Tibial artery (tissue), 4 donors: ENCODE results near the gene GABRQ.
"Not testable (repeated sequence)": the region's sequence is repeated elsewhere in the genome, so short reads cannot be mapped to it uniquely, and the experiment has no call there.

Experiments
- DNase-seq, 2 donors: peaks; one replicate each; pipeline ENCODE4 v3.0.0-alpha.2; 2019
- H3K27ac ChIP-seq, 2 donors: fragments of 200-600 bp; sonication (generic) in 1 of 2; 1 replicate in 1 of 2; 2 replicates in 1 of 2; pipeline ENCODE4 v1.5.1; 2018 to 2019; ENCODE audit warnings: mild to moderate bottlenecking in 1 of 2
- H3K27me3 ChIP-seq, 2 donors: fragments of 200-600 bp; sonication (generic) in 1 of 2; one replicate each; pipeline versions ENCODE4 v1.5.1 to v1.6.0; 2016 to 2019
- H3K36me3 ChIP-seq, 3 donors: fragments of 200-600 bp; sonication (generic) in 2 of 3; one replicate each; pipeline ENCODE4 v1.5.1; 2016 to 2019; ENCODE audit warnings: mild to moderate bottlenecking in 2 of 3
- H3K4me1 ChIP-seq, 4 donors: fragments of 200-600 bp; sonication (generic) in 2 of 4; 1 replicate in 3 of 4; 2 replicates in 1 of 4; pipeline ENCODE4 v1.5.1; 2016 to 2019
- H3K4me3 ChIP-seq, 2 donors: fragments of 200-600 bp; sonication (generic) in 1 of 2; 1 replicate in 1 of 2; 2 replicates in 1 of 2; pipeline ENCODE4 v1.5.1; 2018 to 2019; ENCODE audit warnings: mild to moderate bottlenecking in 2 of 2
- H3K9me3 ChIP-seq, 3 donors: fragments of 200-600 bp; sonication (generic) in 1 of 3; one replicate each; pipeline ENCODE4 v1.5.1; 2016 to 2019
- intact Hi-C: fragments of 100-400 bp; cut with DNase I; formaldehyde crosslinking; loops from one replicate; pipeline ENCODE4 v1.15.0; 2023; ENCODE audit warnings: low total_unique reads
- TF ChIP-seq, protein P1 (sequence below), 2 experiments: fragments of 200-600 bp in 1 of 2; fragments of 450-650 bp in 1 of 2; IDR thresholded peaks; one replicate each; pipeline ENCODE4 v1.5.1; 2017 to 2019; ENCODE audit warnings: antibody characterized with exemption in 2 of 2, mild to moderate bottlenecking in 1 of 2, moderate library complexity in 1 of 2

GABRQ gene

DNA sequence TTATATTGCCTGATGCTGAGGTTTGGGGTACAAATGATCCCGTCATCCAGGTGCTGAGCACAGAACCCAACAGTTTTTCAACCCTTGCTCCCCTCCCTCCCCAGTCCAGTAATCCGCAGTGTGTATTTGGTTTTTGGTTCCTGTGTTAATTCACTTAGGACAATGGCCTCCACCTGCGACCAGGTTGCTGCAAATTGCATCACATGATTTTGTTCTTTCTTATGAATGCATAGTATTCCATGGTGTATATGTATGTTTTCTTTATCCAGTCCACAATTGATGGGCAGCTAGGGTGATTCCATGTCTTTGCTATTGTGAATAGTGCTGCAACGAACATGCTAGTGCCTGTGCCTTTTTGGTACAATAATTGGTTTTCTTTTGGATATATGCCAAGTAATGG is 25.4 kb downstream of the GABRQ start:
- Histone ChIP-seq H3K4me1 (no peaks in the 10 kb centered on the region), H3K36me3 (no peaks in the 10 kb centered on the region), H3K27ac (no peak overlapping the region), H3K27me3 (no peaks in the 10 kb centered on the region), H3K4me3 (no peak overlapping the region), H3K9me3 (peaks cover 0 to 23% (median 5%) of the 10 kb centered on the region in 3 donors)
- TF ChIP-seq, protein P1, sequence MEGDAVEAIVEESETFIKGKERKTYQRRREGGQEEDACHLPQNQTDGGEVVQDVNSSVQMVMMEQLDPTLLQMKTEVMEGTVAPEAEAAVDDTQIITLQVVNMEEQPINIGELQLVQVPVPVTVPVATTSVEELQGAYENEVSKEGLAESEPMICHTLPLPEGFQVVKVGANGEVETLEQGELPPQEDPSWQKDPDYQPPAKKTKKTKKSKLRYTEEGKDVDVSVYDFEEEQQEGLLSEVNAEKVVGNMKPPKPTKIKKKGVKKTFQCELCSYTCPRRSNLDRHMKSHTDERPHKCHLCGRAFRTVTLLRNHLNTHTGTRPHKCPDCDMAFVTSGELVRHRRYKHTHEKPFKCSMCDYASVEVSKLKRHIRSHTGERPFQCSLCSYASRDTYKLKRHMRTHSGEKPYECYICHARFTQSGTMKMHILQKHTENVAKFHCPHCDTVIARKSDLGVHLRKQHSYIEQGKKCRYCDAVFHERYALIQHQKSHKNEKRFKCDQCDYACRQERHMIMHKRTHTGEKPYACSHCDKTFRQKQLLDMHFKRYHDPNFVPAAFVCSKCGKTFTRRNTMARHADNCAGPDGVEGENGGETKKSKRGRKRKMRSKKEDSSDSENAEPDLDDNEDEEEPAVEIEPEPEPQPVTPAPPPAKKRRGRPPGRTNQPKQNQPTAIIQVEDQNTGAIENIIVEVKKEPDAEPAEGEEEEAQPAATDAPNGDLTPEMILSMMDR (IDR thresholded peaks at IDR 0.05): no peak
- no peak for DNase-seq
- intact Hi-C loops: no loop called here

DNA sequence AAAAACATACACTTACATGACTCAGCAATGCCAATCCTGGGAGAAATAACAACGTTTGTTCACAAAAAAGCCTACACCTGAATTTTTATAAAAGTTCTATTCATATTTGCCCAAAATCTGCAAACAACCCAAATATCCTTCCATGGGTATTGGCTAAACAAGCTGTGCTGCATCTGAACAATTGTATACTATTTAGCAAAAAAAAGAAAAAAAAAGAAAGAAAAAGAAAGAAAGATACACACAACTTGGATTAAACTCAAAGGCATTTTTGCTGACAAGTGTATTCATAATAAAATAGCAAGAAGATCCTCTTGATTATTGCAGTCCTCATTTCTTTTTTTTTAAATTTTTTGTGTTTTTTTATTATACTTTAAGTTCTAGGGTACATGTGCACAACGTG is 36.4 kb downstream of the GABRQ start:
- Histone ChIP-seq H3K36me3 (no peaks in the 10 kb centered on the region), H3K27ac (no peak overlapping the region), H3K4me1 (no peaks in the 10 kb centered on the region), H3K27me3 (no peaks in the 10 kb centered on the region), H3K4me3 (no peak overlapping the region), H3K9me3 (no peaks in the 10 kb centered on the region)
- intact Hi-C loops: no loop called here
- TF ChIP-seq, protein P1 (IDR thresholded peaks at IDR 0.05): no peak
- no peak for DNase-seq

DNA sequence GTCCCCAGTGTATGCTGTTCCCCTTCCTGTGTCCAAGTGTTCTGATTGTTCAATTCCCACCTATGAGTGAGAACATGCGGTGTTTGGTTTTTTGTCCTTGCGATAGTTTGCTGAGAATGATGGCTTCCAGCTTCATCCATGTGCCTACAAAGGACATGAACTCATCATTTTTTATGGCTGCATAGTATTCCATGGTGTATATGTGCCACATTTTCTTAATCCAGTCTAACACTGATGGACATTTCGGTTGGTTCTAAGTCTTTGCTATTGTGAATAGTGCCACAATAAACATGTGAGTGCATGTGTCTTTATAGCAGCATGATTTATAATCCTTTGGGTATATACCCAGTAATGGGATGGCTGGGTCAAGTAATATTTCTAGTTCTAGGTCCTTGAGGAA is 37.0 kb downstream of the GABRQ start:
- H3K36me3 ChIP-seq, H3K9me3 ChIP-seq, H3K27me3 ChIP-seq, H3K4me1 ChIP-seq, H3K4me3 ChIP-seq, intact Hi-C loops, DNase-seq, H3K27ac ChIP-seq: not testable (repeated sequence)

DNA sequence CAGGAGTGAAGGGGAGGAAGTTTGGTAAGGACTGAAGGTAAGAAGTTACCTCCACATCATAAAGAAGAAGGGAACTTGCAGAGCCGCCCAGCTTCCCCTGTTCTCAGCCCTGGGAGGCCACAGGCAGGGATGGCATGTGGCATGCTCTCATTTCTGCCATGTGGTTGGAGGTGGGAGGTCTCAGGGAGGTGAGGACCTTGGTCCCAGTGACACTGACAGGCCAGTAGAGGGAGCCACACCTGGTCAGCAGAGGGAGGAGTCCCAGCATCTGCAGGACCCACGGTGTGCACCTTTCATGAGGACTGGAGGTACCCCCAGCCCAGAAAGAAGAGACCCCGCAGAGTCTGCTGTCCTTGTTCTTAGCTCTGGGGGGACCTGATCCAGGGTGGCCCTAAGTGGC is 43.3 kb downstream of the GABRQ start:
- H3K36me3 ChIP-seq, DNase-seq, H3K9me3 ChIP-seq, H3K4me1 ChIP-seq, H3K4me3 ChIP-seq, H3K27me3 ChIP-seq, H3K27ac ChIP-seq, intact Hi-C loops: not testable (repeated sequence)

DNA sequence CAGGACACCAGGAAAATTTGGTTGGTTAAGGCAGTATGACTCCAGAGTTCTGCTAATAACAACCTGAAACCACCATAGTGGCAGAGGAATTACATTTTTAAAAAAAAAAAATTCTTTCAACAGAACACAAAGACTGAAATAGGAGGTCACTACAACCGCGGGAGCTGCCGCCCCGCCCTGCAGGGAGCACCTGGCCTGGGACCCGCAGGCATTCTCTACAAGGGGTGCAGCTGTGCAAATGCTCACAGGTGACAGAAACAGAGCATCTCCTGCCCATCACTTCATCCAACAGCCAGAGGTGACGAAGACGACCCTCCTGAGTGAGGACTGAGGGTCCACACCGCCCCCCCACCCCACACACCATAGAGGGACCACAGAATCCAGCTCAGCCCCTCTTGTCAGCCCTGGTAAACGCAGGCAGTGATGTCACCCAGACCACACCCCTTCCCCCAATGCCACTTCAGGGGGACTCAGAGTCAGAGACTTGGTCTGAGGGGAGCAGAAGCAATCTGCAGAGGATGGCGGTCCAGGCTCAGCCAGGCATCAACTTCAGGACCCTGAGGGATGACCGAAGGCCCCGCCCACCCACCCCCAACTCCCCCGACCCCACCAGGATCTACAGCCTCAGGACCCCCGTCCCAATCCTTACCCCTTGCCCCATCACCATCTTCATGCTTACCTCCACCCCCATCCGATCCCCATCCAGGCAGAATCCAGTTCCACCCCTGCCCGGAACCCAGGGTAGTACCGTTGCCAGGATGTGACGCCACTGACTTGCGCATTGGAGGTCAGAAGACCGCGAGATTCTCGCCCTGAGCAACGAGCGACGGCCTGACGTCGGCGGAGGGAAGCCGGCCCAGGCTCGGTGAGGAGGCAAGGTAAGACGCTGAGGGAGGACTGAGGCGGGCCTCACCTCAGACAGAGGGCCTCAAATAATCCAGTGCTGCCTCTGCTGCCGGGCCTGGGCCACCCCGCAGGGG is 60.5 kb downstream of the GABRQ start, which contains the start of gene MAGEA3:
TSS of gene MAGEA3 (plus strand) at position 843 of the 980 bp plus-strand sequence. CDS start 2,039 bp downstream, outside the sequence.
- H3K4me1 ChIP-seq, H3K9me3 ChIP-seq, intact Hi-C loops, H3K4me3 ChIP-seq, H3K27ac ChIP-seq, H3K27me3 ChIP-seq, H3K36me3 ChIP-seq, DNase-seq: not testable (repeated sequence)

DNA sequence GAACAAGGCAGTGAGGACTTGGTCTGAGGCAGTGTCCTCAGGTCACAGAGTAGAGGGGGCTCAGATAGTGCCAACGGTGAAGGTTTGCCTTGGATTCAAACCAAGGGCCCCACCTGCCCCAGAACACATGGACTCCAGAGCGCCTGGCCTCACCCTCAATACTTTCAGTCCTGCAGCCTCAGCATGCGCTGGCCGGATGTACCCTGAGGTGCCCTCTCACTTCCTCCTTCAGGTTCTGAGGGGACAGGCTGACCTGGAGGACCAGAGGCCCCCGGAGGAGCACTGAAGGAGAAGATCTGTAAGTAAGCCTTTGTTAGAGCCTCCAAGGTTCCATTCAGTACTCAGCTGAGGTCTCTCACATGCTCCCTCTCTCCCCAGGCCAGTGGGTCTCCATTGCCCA is 62.7 kb downstream of the GABRQ start:
- H3K9me3 ChIP-seq, intact Hi-C loops, H3K27ac ChIP-seq, H3K4me3 ChIP-seq, H3K27me3 ChIP-seq, H3K36me3 ChIP-seq, H3K4me1 ChIP-seq: not testable (repeated sequence)
- DNase-seq: peak in 1 of 2 donors; percentile 28

DNA sequence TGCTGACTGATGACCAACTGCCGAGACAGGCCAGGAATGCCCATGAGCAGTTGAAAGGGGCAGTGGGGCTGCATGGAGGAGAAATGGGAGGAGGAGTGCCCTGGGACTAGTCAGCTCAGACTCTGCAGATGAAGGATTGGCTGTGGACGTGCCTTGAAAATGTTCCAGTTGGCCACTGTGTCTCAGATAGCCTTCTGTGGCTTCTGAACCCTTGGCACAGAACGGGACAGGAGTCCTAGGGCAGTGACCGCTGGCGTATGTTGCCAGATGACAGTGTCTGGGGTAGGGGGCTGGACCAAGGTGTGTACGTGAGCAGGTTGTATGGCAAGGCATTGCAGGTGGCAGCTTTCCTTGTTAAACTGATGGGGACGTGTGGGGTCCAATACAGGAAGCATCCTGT is 68.8 kb downstream of the GABRQ start:
- H3K27ac ChIP-seq, H3K4me3 ChIP-seq, intact Hi-C loops, H3K36me3 ChIP-seq, DNase-seq, H3K27me3 ChIP-seq, H3K4me1 ChIP-seq, H3K9me3 ChIP-seq: not testable (repeated sequence)
